ENCODE data around the gene OR10G3. TPM values are rescaled to one million over a fixed set of nuclear protein-coding genes. Genes with fewer than 3 reads are reported as not detected.
A peak's percentile ranks its signal among the peaks of the same experiment; 100 is the strongest.

OR10G3 gene
- total RNA-seq, 2 donors from 2014 or later: not detected

DNA sequence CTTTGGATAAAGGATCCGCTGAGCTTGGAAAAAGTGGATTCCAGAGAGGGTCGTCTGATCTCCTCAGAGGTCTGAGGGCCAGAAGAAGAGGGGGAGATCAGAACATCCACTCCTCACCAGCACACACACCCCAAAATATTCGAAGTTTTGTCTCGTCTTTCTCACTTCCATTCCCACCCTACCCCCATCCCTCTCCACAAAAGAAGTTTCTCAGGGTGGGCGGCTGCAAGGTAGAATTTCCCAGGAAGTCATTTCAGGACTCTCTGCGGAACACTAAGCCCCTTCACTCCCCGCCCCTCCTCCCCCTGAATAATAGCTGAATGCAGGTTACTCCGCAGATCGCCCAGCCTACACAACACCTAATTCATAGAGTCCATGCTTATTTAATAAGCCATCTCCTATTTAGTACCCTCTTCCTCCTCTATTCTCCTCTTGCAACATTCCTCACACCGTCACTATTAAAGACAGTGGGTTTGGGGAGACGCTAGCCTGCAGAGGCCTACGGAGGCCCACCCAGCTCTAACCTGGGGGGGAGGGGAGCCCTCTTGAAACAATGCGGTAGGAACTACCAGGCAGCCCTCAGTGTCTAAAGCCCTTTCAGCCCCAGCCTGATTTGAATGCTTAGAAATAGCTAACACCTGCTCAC is 53.1 kb downstream of the OR10G3 start:
- H3K4me3 ChIP-seq (ENCODE audit: low read length): peak overlapping the region; percentile 86
- H3K36me3 ChIP-seq (ENCODE audit: control insufficient read depth, insufficient read depth, low read length): peaks cover 29% of the 10 kb centered on the region
- H3K27me3 ChIP-seq (ENCODE audit: control insufficient read depth, insufficient read depth, low read length, poor library complexity, severe bottlenecking): no peaks in the 10 kb centered on the region
- Mint-ChIP-seq H3K27ac (peak overlapping the region; percentile 99), H3K4me1 (peaks cover 59% of the 10 kb centered on the region), H3K9me3 (no peaks in the 10 kb centered on the region), H3K4me3 (peak overlapping the region; percentile 85), H3K27me3 (ENCODE audit: insufficient read depth) (no peaks in the 10 kb centered on the region), H3K36me3 (ENCODE audit: low read depth) (peaks cover 36% of the 10 kb centered on the region)
- 0 to 3% methylated on average over 7 to 13 of the region's 13 CpGs for WGBS, 2 experiments (ENCODE audit: insufficient coverage in 1 of 2, insufficient read length in 1 of 2)
- peak; percentile 89 for DNase-seq
- H3K9ac ChIP-seq (ENCODE audit: extremely low read depth, low read length, poor library complexity, severe bottlenecking): peak overlapping the region; percentile 88
- H3K9me3 ChIP-seq (ENCODE audit: control insufficient read depth, low read length): no peaks in the 10 kb centered on the region
- TF ChIP-seq, protein P1, sequence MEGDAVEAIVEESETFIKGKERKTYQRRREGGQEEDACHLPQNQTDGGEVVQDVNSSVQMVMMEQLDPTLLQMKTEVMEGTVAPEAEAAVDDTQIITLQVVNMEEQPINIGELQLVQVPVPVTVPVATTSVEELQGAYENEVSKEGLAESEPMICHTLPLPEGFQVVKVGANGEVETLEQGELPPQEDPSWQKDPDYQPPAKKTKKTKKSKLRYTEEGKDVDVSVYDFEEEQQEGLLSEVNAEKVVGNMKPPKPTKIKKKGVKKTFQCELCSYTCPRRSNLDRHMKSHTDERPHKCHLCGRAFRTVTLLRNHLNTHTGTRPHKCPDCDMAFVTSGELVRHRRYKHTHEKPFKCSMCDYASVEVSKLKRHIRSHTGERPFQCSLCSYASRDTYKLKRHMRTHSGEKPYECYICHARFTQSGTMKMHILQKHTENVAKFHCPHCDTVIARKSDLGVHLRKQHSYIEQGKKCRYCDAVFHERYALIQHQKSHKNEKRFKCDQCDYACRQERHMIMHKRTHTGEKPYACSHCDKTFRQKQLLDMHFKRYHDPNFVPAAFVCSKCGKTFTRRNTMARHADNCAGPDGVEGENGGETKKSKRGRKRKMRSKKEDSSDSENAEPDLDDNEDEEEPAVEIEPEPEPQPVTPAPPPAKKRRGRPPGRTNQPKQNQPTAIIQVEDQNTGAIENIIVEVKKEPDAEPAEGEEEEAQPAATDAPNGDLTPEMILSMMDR (conservative IDR thresholded peaks at IDR 0.05): no peak
- H3K27ac ChIP-seq (ENCODE audit: low read depth, low read length): peak overlapping the region; percentile 93
- peaks cover 19% of the 10 kb centered on the region for H3K4me1 ChIP-seq (ENCODE audit: control insufficient read depth, insufficient read depth, low read length)

DNA sequence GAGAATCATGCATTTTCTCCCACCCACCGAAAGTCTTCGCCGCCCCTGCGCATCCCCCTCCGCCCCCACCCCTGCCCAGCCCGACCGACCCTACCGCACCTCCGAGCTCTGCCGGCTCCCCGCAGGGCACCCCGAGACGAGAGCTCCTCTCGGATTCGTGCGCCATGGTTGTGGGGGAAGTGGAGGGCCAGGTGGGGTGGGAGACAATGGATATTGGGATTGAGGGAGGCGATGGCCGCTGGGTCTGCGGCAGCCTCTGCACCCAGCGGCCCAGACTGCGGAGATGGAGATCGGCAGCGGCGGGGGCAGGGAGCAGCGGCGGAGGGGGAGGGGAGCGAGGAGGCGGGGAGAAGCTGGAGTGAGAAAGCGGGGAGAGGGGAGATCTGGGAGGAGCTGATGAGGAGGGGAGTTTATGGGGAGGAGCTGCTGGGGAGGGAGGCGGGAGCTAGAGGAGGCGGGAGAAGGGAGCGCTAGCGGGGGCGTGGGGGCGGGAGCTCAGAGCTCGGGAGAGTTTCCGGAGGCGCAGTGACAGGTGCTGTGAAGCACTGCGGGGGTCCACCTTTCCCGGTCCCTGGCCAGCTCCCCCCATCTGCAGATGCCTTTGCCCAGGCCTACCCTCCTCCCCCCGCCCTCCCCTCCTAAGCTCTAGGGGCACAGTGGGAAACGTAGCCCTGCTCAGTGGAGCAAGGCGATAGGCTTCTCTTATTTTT is 53.8 kb downstream of the OR10G3 start, which contains the start of gene SALL2:
TSS of gene SALL2 (minus strand) at position 385 of the 710 bp plus-strand sequence. CDS start at position 166, 219 bp downstream.
- Histone ChIP-seq H3K4me3 (ENCODE audit: low read length) (peak within 1 kb of the TSS; percentile 86), H3K9me3 (ENCODE audit: control insufficient read depth, low read length) (no peaks in the 10 kb centered on the region), H3K27ac (ENCODE audit: low read depth, low read length) (peak within 1 kb of the TSS; percentile 93), H3K36me3 (ENCODE audit: control insufficient read depth, insufficient read depth, low read length) (peaks cover 33% of the 10 kb centered on the region), H3K27me3 (ENCODE audit: control insufficient read depth, insufficient read depth, low read length, poor library complexity, severe bottlenecking) (no peaks in the 10 kb centered on the region), H3K4me1 (ENCODE audit: control insufficient read depth, insufficient read depth, low read length) (peaks cover 19% of the 10 kb centered on the region), H3K9ac (ENCODE audit: extremely low read depth, low read length, poor library complexity, severe bottlenecking) (peak within 1 kb of the TSS; percentile 88)
- H3K27me3 Mint-ChIP-seq (ENCODE audit: insufficient read depth): no peaks in the 10 kb centered on the region
- peak within 1 kb of the TSS; percentile 85 for H3K4me3 Mint-ChIP-seq
- peak; percentile 98 for DNase-seq
- no peaks in the 10 kb centered on the region for H3K9me3 Mint-ChIP-seq
- H3K27ac Mint-ChIP-seq: peak within 1 kb of the TSS; percentile 99
- 0% methylated on average over 1 to 43 of the region's 43 CpGs for WGBS, 2 experiments (ENCODE audit: insufficient coverage in 1 of 2, insufficient read length in 1 of 2)
- TF ChIP-seq, protein P1 (conservative IDR thresholded peaks at IDR 0.05): no peak
- H3K4me1 Mint-ChIP-seq: peaks cover 64% of the 10 kb centered on the region
- H3K36me3 Mint-ChIP-seq (ENCODE audit: low read depth): peaks cover 36% of the 10 kb centered on the region

GRCh38 chr14:21525571-21525961 is 54.3 kb downstream of the OR10G3 start:
- H3K36me3 ChIP-seq (ENCODE audit: control insufficient read depth, insufficient read depth, low read length): peaks cover 36% of the 10 kb centered on the region
- peak overlapping the region; percentile 85 for H3K4me3 Mint-ChIP-seq
- peak overlapping the region; percentile 86 for H3K4me3 ChIP-seq (ENCODE audit: low read length)
- 17 to 41% methylated on average over 4 to 9 of the region's 12 CpGs for WGBS, 2 experiments (ENCODE audit: insufficient coverage in 1 of 2, insufficient read length in 1 of 2)
- H3K27me3 ChIP-seq (ENCODE audit: control insufficient read depth, insufficient read depth, low read length, poor library complexity, severe bottlenecking): no peaks in the 10 kb centered on the region
- H3K36me3 Mint-ChIP-seq (ENCODE audit: low read depth): peaks cover 41% of the 10 kb centered on the region
- peak; percentile 73 for DNase-seq
- H3K27ac ChIP-seq (ENCODE audit: low read depth, low read length): peak overlapping the region; percentile 93
- H3K9ac ChIP-seq (ENCODE audit: extremely low read depth, low read length, poor library complexity, severe bottlenecking): peak overlapping the region; percentile 76
- peaks cover 68% of the 10 kb centered on the region for H3K4me1 Mint-ChIP-seq
- no peaks in the 10 kb centered on the region for H3K9me3 Mint-ChIP-seq
- peaks cover 19% of the 10 kb centered on the region for H3K4me1 ChIP-seq (ENCODE audit: control insufficient read depth, insufficient read depth, low read length)
- TF ChIP-seq, protein P1 (conservative IDR thresholded peaks at IDR 0.05): no peak
- H3K27ac Mint-ChIP-seq: peak overlapping the region; percentile 99
- H3K9me3 ChIP-seq (ENCODE audit: control insufficient read depth, low read length): no peaks in the 10 kb centered on the region
- H3K27me3 Mint-ChIP-seq (ENCODE audit: insufficient read depth): no peaks in the 10 kb centered on the region
